GM21447 (cell line): Measurements from ENCODE around the gene AKR1D1.

Experiments
- ATAC-seq: cut with Tn5 transposase; IDR thresholded peaks from one replicate; pipeline ENCODE4 v1.9.1; 2021; ENCODE audit not compliant: unreplicated experiment

Gene AKR1D1

DNA sequence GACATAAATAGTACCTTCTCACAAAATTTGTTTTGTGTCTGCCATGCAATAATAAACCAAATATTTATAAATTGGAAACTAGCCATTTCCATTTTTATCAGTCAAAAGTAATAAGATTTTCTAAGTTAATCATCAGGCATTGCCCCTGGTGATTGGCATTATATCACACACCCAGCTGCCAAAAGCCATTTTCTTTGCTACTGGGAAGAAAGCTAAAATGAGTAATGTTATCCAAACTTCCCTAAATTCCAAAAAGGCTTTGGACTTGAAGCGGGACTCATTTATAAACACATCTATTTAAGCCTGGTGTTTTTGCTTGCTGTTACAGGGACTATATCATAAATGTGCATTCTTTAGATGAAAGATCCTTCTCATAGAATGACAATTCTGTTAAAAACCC is 86.0 kb downstream of the AKR1D1 start:
- ATAC-seq: no peak

GRCh38 chr7:138163800-138164199 is 87.5 kb downstream of the AKR1D1 start:
- no peak for ATAC-seq

DNA sequence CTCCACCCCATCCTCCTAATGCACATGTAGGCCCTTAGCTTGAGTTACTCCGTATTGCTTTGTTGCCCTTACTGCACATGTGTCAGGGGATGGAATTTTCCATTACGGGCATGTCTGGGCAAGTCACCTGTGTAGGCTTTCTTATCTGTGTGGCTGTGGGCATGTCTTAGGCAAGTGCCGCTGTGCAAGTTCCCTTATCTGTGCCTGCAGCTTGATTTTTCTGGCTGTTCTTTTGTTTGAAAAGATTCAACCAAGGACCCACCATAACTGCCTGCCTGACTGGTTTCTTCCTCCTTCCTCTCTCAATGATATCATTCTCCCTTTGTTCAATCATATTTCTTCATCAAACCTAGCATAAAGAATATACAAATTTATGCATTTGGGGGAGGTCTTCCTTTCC is 88.5 kb downstream of the AKR1D1 start:
- no peak for ATAC-seq

DNA sequence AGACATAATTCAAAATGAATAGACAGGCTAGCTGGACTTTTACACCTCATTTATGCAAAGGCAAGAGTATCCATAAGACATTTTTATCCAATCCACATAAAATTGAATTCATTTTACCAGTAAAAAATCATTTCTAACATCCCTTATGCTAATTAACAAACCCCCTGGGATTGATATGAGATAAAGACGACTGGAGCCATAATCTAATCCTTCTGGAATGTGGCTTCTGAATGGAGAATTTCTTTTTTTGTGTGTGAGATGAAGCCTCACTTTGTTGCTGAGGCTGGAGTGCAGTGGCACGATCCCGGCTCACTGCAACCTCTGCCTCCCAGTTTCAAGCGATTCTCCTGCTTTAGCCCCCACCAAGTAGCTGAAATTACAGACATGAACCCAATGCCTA is 90.4 kb downstream of the AKR1D1 start:
- ATAC-seq: no peak

DNA sequence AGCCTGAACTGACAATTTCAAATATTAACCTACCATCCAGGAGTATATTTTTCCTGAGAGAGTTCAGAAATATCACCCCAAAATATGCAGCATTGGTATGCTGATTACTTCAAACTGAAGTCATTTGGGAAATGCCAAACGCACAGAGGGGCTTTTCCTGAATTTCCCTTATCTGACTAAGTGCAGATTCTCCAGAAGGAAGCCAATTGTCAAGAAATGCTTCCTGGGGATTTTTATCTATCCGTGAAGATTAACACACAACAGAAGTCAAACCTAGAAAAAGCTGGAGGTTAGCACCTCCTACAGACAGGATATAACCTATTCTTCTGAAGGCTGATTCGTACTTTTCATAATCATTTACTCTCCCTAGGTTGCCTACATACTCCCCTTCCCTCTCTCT is 91.0 kb downstream of the AKR1D1 start:
- no peak for ATAC-seq

DNA sequence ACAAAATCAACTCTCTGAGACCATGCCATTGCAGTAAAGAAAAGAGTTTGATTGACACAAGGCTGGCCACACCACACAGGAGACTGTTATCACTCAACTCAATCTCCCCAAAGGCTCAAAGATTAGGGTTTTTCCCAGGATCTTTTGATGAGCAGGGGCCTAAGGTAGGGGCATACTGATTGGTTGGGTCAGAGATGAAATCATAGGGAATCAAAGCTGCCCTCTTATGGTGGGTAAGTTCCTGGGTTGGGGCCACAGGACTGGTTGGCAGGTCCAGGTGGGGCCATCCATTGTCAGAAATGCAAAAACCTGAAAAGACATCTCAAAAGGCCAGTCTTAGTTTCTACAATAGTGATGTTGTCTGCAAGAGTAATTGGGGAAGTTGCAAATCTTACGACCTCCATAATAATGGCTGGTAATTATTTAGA is 91.6 kb downstream of the AKR1D1 start:
- no peak for ATAC-seq
